Measurements from ENCODE around the gene GOT1. TPM values are rescaled to one million over a fixed set of nuclear protein-coding genes. Genes with fewer than 3 reads are reported as not detected.

Gene GOT1
- total RNA-seq, 4 donors from 2014 or later: 8.6 to 19.9 (median 12.1) TPM

GRCh38 chr10:99424656-99425055, 5.8 kb downstream of the GOT1 start:
- Histone ChIP-seq H3K4me3 (no peak overlapping the region), H3K9me3 (no peaks in the 10 kb centered on the region), H3K36me3 (peaks cover 0 to 28% (median 0%) of the 10 kb centered on the region in 3 donors), H3K27ac (no peak overlapping the region), H3K4me1 (peaks cover 0 to 6% (median 0%) of the 10 kb centered on the region in 4 donors), H3K27me3 (no peaks in the 10 kb centered on the region)
- TF ChIP-seq EP300 (IDR thresholded peaks at IDR 0.05): no peak
- TF ChIP-seq POLR2A (IDR thresholded peaks at IDR 0.05): no peak
- TF ChIP-seq CTCF (IDR thresholded peaks at IDR 0.05): no peak
- 95 to 98% methylated on average over 1 of the region's 1 CpG for WGBS, 2 donors
- DNase-seq (ENCODE audit: low spot score in 2 of 2): no peak

GRCh38 chr10:99422529-99423096, 7.8 kb downstream of the GOT1 start:
- H3K4me3 ChIP-seq: no peak overlapping the region
- no peaks in the 10 kb centered on the region for H3K9me3 ChIP-seq
- H3K36me3 ChIP-seq: peaks cover 0 to 48% (median 0%) of the 10 kb centered on the region in 3 donors
- DNase-seq (ENCODE audit: low spot score in 2 of 2): no peak
- no peaks in the 10 kb centered on the region for H3K4me1 ChIP-seq
- no peak for TF ChIP-seq EP300 (IDR thresholded peaks at IDR 0.05)
- no peak for TF ChIP-seq CTCF (IDR thresholded peaks at IDR 0.05)
- TF ChIP-seq POLR2A (IDR thresholded peaks at IDR 0.05): no peak
- no peak overlapping the region for H3K27ac ChIP-seq
- no peaks in the 10 kb centered on the region for H3K27me3 ChIP-seq
- 76 to 82% methylated on average over 5 of the region's 5 CpGs for WGBS, 2 donors

- no peak for DNase-seq (ENCODE audit: low spot score in 2 of 2)
- no peak for TF ChIP-seq POLR2A (IDR thresholded peaks at IDR 0.05)
- TF ChIP-seq EP300 (IDR thresholded peaks at IDR 0.05): no peak
- TF ChIP-seq CTCF (IDR thresholded peaks at IDR 0.05): no peak
- no peaks in the 10 kb centered on the region for H3K4me1 ChIP-seq
- H3K9me3 ChIP-seq: no peaks in the 10 kb centered on the region
- WGBS, 2 donors: 92 to 96% methylated on average over 3 of the region's 3 CpGs
- no peaks in the 10 kb centered on the region for H3K27me3 ChIP-seq
- H3K36me3 ChIP-seq: peaks cover 0 to 56% (median 0%) of the 10 kb centered on the region in 3 donors
- no peak overlapping the region for H3K4me3 ChIP-seq
- no peak overlapping the region for H3K27ac ChIP-seq
These were observed 9.1 kb downstream of the GOT1 start for GRCh38 chr10:99421233-99421739.

GRCh38 chr10:99419688-99420087, 10.7 kb downstream of the GOT1 start:
- TF ChIP-seq EP300 (IDR thresholded peaks at IDR 0.05) (no peak), CTCF (IDR thresholded peaks at IDR 0.05) (no peak), POLR2A (IDR thresholded peaks at IDR 0.05) (no peak)
- H3K27me3 ChIP-seq: no peaks in the 10 kb centered on the region
- no peak overlapping the region for H3K4me3 ChIP-seq
- H3K4me1 ChIP-seq: no peaks in the 10 kb centered on the region
- peaks cover 0 to 46% (median 0%) of the 10 kb centered on the region in 3 donors for H3K36me3 ChIP-seq
- no peaks in the 10 kb centered on the region for H3K9me3 ChIP-seq
- WGBS, 2 donors: 93 to 100% methylated on average over 2 of the region's 2 CpGs
- DNase-seq (ENCODE audit: low spot score in 2 of 2): no peak
- H3K27ac ChIP-seq: no peak overlapping the region

GRCh38 chr10:99418910-99419624, 11.4 kb downstream of the GOT1 start:
- TF ChIP-seq CTCF (IDR thresholded peaks at IDR 0.05) (no peak), POLR2A (IDR thresholded peaks at IDR 0.05) (no peak), EP300 (IDR thresholded peaks at IDR 0.05) (no peak)

More at GRCh38 chr10:99418910-99419624, 11.4 kb downstream of the GOT1 start:
- no peaks in the 10 kb centered on the region for H3K9me3 ChIP-seq
- H3K36me3 ChIP-seq: peaks cover 0 to 45% (median 0%) of the 10 kb centered on the region in 3 donors
- no peak overlapping the region for H3K27ac ChIP-seq
- H3K27me3 ChIP-seq: no peaks in the 10 kb centered on the region
- no peak overlapping the region for H3K4me3 ChIP-seq
- no peak for DNase-seq (ENCODE audit: low spot score in 2 of 2)
- H3K4me1 ChIP-seq: no peaks in the 10 kb centered on the region

Measured in tibial nerve (tissue), 4 donors.